IMR-90 (cell line): Measurements from ENCODE around the gene DUOX1. TPM values are rescaled to one million over a fixed set of nuclear protein-coding genes. Genes with fewer than 3 reads are reported as not detected.
"Not testable (repeated sequence)": the region's sequence is repeated elsewhere in the genome, so short reads cannot be mapped to it uniquely, and the experiment has no call there.

Source experiments
- ATAC-seq: fragments of 200-7000 bp; cut with Tn5 transposase; 2 replicates; pipeline ENCODE4 v1.9.1; 2020; ENCODE audit warnings: low read depth, mild to moderate bottlenecking, moderate library complexity
- BruUV-seq: library from RNA; stranded (reverse); fragments of 400-500 nt; replicated peaks from 2 replicates; lab custom pipeline; 2021; lab: Mats Ljungman, UMichigan
- CTCF ChIA-PET: fragments of 300-600 bp; formaldehyde crosslinking; extraction: SDS; loops from one replicate; lab custom pipeline; 2021; ENCODE audit warnings: antibody characterized with exemption; lab: Yijun Ruan, JAX
- POLR2A ChIA-PET: fragments of 300-600 bp; sonication (Branson Sonifier 250); formaldehyde crosslinking; loops from one replicate; lab custom pipeline; 2022; ENCODE audit warnings: antibody characterized with exemption; ENCODE audit not compliant: unreplicated experiment; lab: Charles Lee
- DNase-seq: peaks from one replicate; pipeline ENCODE4 v3.0.0; 2013
- H2AFZ ChIP-seq: replicated peaks from 2 replicates; pipeline ENCODE3; 2013; ENCODE audit warnings: low read length, mild to moderate bottlenecking; ENCODE audit not compliant: poor library complexity
- H2AK5ac ChIP-seq: 2 replicates; pipeline ENCODE4 v1.6.1; 2013; ENCODE audit warnings: low read depth, low read length, inconsistent platforms
- H2AK9ac ChIP-seq: replicated peaks from 2 replicates; pipeline ENCODE3; 2013; ENCODE audit warnings: mild to moderate bottlenecking, low read depth, low read length, moderate library complexity; ENCODE audit not compliant: poor library complexity
- H2BK120ac ChIP-seq: 2 replicates; pipeline ENCODE4 v1.6.1; 2013; ENCODE audit warnings: low read depth, low read length, inconsistent platforms
- H2BK15ac ChIP-seq: 3 replicates; pipeline ENCODE4 v1.6.1; 2013; ENCODE audit warnings: low read depth, low read length, inconsistent platforms
- H2BK20ac ChIP-seq: 2 replicates; pipeline ENCODE4 v1.6.1; 2013; ENCODE audit warnings: low read depth, mild to moderate bottlenecking, inconsistent platforms, low read length, moderate library complexity
- H2BK5ac ChIP-seq: 2 replicates; pipeline ENCODE4 v1.6.1; 2013; ENCODE audit warnings: mild to moderate bottlenecking, low read depth, low read length, inconsistent platforms; ENCODE audit not compliant: poor library complexity, severe bottlenecking
- H3K14ac ChIP-seq: replicated peaks from 2 replicates; pipeline ENCODE4 v1.6.1; 2013; ENCODE audit warnings: low read depth, low read length, inconsistent platforms
- H3K18ac ChIP-seq: 2 replicates; pipeline ENCODE4 v1.6.1; 2013; ENCODE audit warnings: low read depth, low read length, control low read depth
- H3K23ac ChIP-seq: 2 replicates; pipeline ENCODE4 v1.6.1; 2013; ENCODE audit warnings: low read depth, low read length, inconsistent platforms
- H3K27ac ChIP-seq: 2 replicates; pipeline ENCODE4 v1.5.1; 2013; ENCODE audit warnings: mild to moderate bottlenecking, control low read depth, low read length; ENCODE audit not compliant: insufficient read depth
- H3K27me3 ChIP-seq: 2 replicates; pipeline ENCODE4 v1.6.1; 2013; ENCODE audit warnings: low read length; ENCODE audit not compliant: control insufficient read depth, insufficient read depth
- H3K36me3 ChIP-seq: 2 replicates; pipeline ENCODE4 v1.6.1; 2013; ENCODE audit warnings: low read length, mixed read lengths; ENCODE audit not compliant: control insufficient read depth, insufficient read depth
- H3K4ac ChIP-seq: 2 replicates; pipeline ENCODE4 v1.6.1; 2013; ENCODE audit warnings: low read depth, low read length, inconsistent platforms
- H3K4me1 ChIP-seq: 2 replicates; pipeline ENCODE4 v1.6.1; 2013; ENCODE audit warnings: low read length, mixed read lengths; ENCODE audit not compliant: control insufficient read depth, insufficient read depth
- H3K4me2 ChIP-seq: 2 replicates; pipeline ENCODE4 v1.6.1; 2013; ENCODE audit warnings: low read depth, mild to moderate bottlenecking, control low read depth, low read length, moderate library complexity
- H3K4me3 ChIP-seq: 2 replicates; pipeline ENCODE4 v1.5.1; 2013; ENCODE audit warnings: low read depth, mild to moderate bottlenecking, control low read depth, low read length, moderate library complexity; ENCODE audit not compliant: insufficient read depth
- H3K56ac ChIP-seq: 2 replicates; pipeline ENCODE4 v1.6.1; 2013; ENCODE audit warnings: low read length, inconsistent platforms; ENCODE audit not compliant: insufficient read depth; ENCODE audit errors: extremely low read depth
- H3K79me1 ChIP-seq, 2 experiments: 2 replicates each; pipeline ENCODE4 v1.6.1; 2013; ENCODE audit warnings: low read length in 2 of 2, inconsistent platforms in 1 of 2, low read depth in 1 of 2
- H3K9ac ChIP-seq: 2 replicates; pipeline ENCODE4 v1.6.1; 2013; ENCODE audit warnings: low read depth, low read length, control low read depth
- H3K9me1 ChIP-seq: 2 replicates; pipeline ENCODE4 v1.6.1; 2013; ENCODE audit warnings: low read length, inconsistent platforms; ENCODE audit not compliant: insufficient read depth
- H3K9me3 ChIP-seq: 2 replicates; pipeline ENCODE4 v1.6.1; 2013; ENCODE audit warnings: low read length; ENCODE audit not compliant: control insufficient read depth, insufficient read depth
- H4K20me1 ChIP-seq: 2 replicates; pipeline ENCODE4 v1.6.1; 2013; ENCODE audit warnings: low read length, inconsistent platforms; ENCODE audit not compliant: insufficient read depth
- H4K5ac ChIP-seq: 2 replicates; pipeline ENCODE4 v1.6.1; 2013; ENCODE audit warnings: mild to moderate bottlenecking, low read depth, low read length, control low read depth
- H4K8ac ChIP-seq, 2 experiments: 2 replicates each; pipeline ENCODE4 v1.6.1; 2013; ENCODE audit warnings: low read depth in 2 of 2, low read length in 2 of 2, control low read depth in 1 of 2, inconsistent platforms in 1 of 2
- H4K91ac ChIP-seq: 2 replicates; pipeline ENCODE4 v1.6.1; 2013; ENCODE audit warnings: low read depth, low read length, inconsistent platforms; ENCODE audit not compliant: insufficient read depth
- CTCF ChIP-seq: conservative IDR thresholded peaks from 2 replicates; pipeline ENCODE4 v1.5.1; 2012; ENCODE audit warnings: mild to moderate bottlenecking, low read depth, low read length, improper control_type of control experiment
- WGBS, 2 experiments: methylation state at CpG; one replicate each; pipeline versions ENCODE4 v1.1.5 to v1.1.7; 2013; ENCODE audit warnings: missing lambda C conversion rate in 2 of 2; ENCODE audit not compliant: insufficient read length in 1 of 2; ENCODE audit errors: extremely low coverage in 2 of 2; 5-methylcytosine and 5-hydroxymethylcytosine counted together
- dilution Hi-C: fragments of 300-500 bp; cut with HindIII; formaldehyde crosslinking; loops from one replicate; pipeline ENCODE4 v1.14.3; 2018; ENCODE audit warnings: low sequenced_read_pairs; ENCODE audit not compliant: unreplicated experiment
- in situ Hi-C: fragments of 300-500 bp; cut with MboI; formaldehyde crosslinking; loops from 3 replicates; pipeline ENCODE4 v1.14.3; 2019; ENCODE audit warnings: low sequenced_read_pairs, inconsistent platforms, mixed read lengths
- intact Hi-C: fragments of 100-400 bp; cut with micrococcal nuclease; formaldehyde crosslinking; loops from 2 replicates; pipeline ENCODE4 v1.10.0; 2022
- polyA plus RNA-seq, 3 experiments: library from polyadenylated mRNA; depleted of rRNA; stranded (reverse); fragments of >200 nt; gene quantifications; 2 replicates each; pipeline ENCODE4 v1.2.3, GENCODE V29; 2012; ENCODE audit warnings: low replicate concordance in 1 of 3
- total RNA-seq: library from RNA; depleted of rRNA; stranded (reverse); fragments of >200 nt; gene quantifications from 2 replicates; pipeline ENCODE4 v1.2.3, GENCODE V29; 2012

The DUOX1 gene
- total and polyA plus RNA-seq, 2 of the 4 experiments (the other 2 are of a cell fraction): not detected

GRCh38 chr15:45129651-45130129 is at the start of gene DUOX1, which contains the start of gene DUOXA1 (continued):
- TF ChIP-seq CTCF: no peak

GRCh38 chr15:45080593-45080992 is 49.2 kb upstream of the DUOX1 start:
- ATAC-seq, BruUV-seq, H3K18ac ChIP-seq, H4K8ac ChIP-seq, H3K23ac ChIP-seq, H4K20me1 ChIP-seq, H2AK5ac ChIP-seq, H2AFZ ChIP-seq, H3K4me3 ChIP-seq, H3K56ac ChIP-seq, H3K36me3 ChIP-seq, H3K79me1 ChIP-seq, H3K4ac ChIP-seq, H4K5ac ChIP-seq, H3K9me3 ChIP-seq, H2BK20ac ChIP-seq, H3K27ac ChIP-seq, H3K4me1 ChIP-seq, dilution Hi-C loops, H3K27me3 ChIP-seq, H2BK120ac ChIP-seq, H4K91ac ChIP-seq, H3K4me2 ChIP-seq, POLR2A ChIA-PET, H2BK15ac ChIP-seq, H3K9ac ChIP-seq, intact Hi-C loops, DNase-seq, H2AK9ac ChIP-seq, H3K14ac ChIP-seq, H2BK5ac ChIP-seq, H3K9me1 ChIP-seq, in situ Hi-C loops: not testable (repeated sequence)
- CTCF ChIA-PET: interaction anchor here (0.9 kb wide), 1 partner anchor 37 kb away, joined by 3 read pairs; no protein-coding TSS in a partner anchor
- WGBS, 2 experiments: no CpG with 5 or more reads among the region's 3 CpGs

GRCh38 chr15:45082412-45082811 is 47.4 kb upstream of the DUOX1 start:
- H2BK120ac ChIP-seq, H2AK5ac ChIP-seq, H2AFZ ChIP-seq, H3K79me1 ChIP-seq, intact Hi-C loops, H2BK5ac ChIP-seq, H4K91ac ChIP-seq, H3K4me2 ChIP-seq, in situ Hi-C loops, H3K4me3 ChIP-seq, POLR2A ChIA-PET, H3K18ac ChIP-seq, H3K4ac ChIP-seq, H4K5ac ChIP-seq, H2BK15ac ChIP-seq, H3K14ac ChIP-seq, H3K9ac ChIP-seq, H2AK9ac ChIP-seq, H3K27ac ChIP-seq, H4K20me1 ChIP-seq, H3K23ac ChIP-seq, dilution Hi-C loops, H2BK20ac ChIP-seq, H3K9me3 ChIP-seq, BruUV-seq, H3K56ac ChIP-seq, H3K9me1 ChIP-seq, H3K36me3 ChIP-seq, H4K8ac ChIP-seq, DNase-seq, H3K4me1 ChIP-seq: not testable (repeated sequence)
- H3K27me3 ChIP-seq: peaks cover 14% of the 10 kb centered on the region
- peak; percentile 30; the same call in 1 of the 2 replicates for ATAC-seq
- WGBS, 2 experiments: no CpG with 5 or more reads among the region's 10 CpGs
- CTCF ChIA-PET: interaction anchor here (2.5 kb wide), 1 partner anchor 36 kb away, joined by 14 read pairs; no protein-coding TSS in a partner anchor
